B cell (primary cell): Measurements from ENCODE around the gene PEX14. TPM values are rescaled to one million over a fixed set of nuclear protein-coding genes. Genes with fewer than 3 reads are reported as not detected.
"Not testable (repeated sequence)": the region's sequence is repeated elsewhere in the genome, so short reads cannot be mapped to it uniquely, and the experiment has no call there.

Experiments used
- ATAC-seq: fragments of 200-7000 bp; cut with Tn5 transposase; one replicate; pipeline ENCODE4 v1.10.0; 2021; ENCODE audit warnings: low read depth, mild to moderate bottlenecking, moderate number of reproducible peaks, moderate library complexity
- CTCF ChIA-PET: fragments of 350-600 bp; sonication (Branson Sonifier 250); formaldehyde crosslinking; loops from one replicate; lab custom pipeline; 2021; ENCODE audit warnings: antibody characterized with exemption, inconsistent platforms; lab: Charles Lee
- POLR2A ChIA-PET: fragments of 350-600 bp; sonication (Branson Sonifier 250); formaldehyde crosslinking; loops from one replicate; lab custom pipeline; 2021; ENCODE audit warnings: antibody characterized with exemption; lab: Charles Lee
- DNase-seq: peaks from one replicate; pipeline ENCODE4 v3.0.0; 2013
- H2AFZ ChIP-seq: 2 replicates; pipeline ENCODE4 v1.6.1; 2012; ENCODE audit warnings: mild to moderate bottlenecking, low read depth, low read length; ENCODE audit not compliant: insufficient read depth, poor library complexity, severe bottlenecking
- H3K27ac ChIP-seq, 2 donors: 1 replicate in 1 of 2; 2 replicates in 1 of 2; pipeline ENCODE4 v1.5.1; 2012 to 2013; ENCODE audit warnings: low read length in 2 of 2, mild to moderate bottlenecking in 2 of 2, moderate library complexity in 1 of 2
- H3K27me3 ChIP-seq, 4 experiments: fragments of 200-600 bp in 1 of 4; sonication (generic) in 1 of 4; replicated peaks in 1 of 4; 1 replicate in 2 of 4; 2 replicates in 2 of 4; pipeline versions ENCODE4 v1.6.1 to v1.7.0; 2013 to 2016; ENCODE audit warnings: low read length in 3 of 4, mild to moderate bottlenecking in 2 of 4, mixed read lengths in 1 of 4, moderate library complexity in 1 of 4; ENCODE audit not compliant: insufficient read depth in 4 of 4, control insufficient read depth in 3 of 4; ENCODE audit errors: control extremely low read depth in 1 of 4
- H3K36me3 ChIP-seq, 2 experiments: replicated peaks in 1 of 2; 1 replicate in 1 of 2; 2 replicates in 1 of 2; pipeline versions ENCODE4 v1.6.1 to v1.7.1; 2013; ENCODE audit warnings: low read length in 1 of 2; ENCODE audit not compliant: insufficient read depth in 2 of 2, control insufficient read depth in 1 of 2; ENCODE audit errors: control extremely low read depth in 1 of 2, extremely low read depth in 1 of 2
- H3K4me1 ChIP-seq, 2 donors: fragments of 200-600 bp in 1 of 2; sonication (generic) in 1 of 2; 1 replicate in 1 of 2; 2 replicates in 1 of 2; pipeline versions ENCODE4 v1.5.1 to v1.6.1; 2013 to 2017; ENCODE audit warnings: low read length in 2 of 2; ENCODE audit not compliant: control insufficient read depth in 2 of 2, insufficient read depth in 2 of 2
- H3K4me2 ChIP-seq: replicated peaks from 2 replicates; pipeline ENCODE3; 2012; ENCODE audit warnings: mild to moderate bottlenecking, low read depth, low read length; ENCODE audit not compliant: poor library complexity, severe bottlenecking
- H3K4me3 ChIP-seq, 5 experiments: fragments of 200-600 bp in 1 of 5; sonication (generic) in 1 of 5; 1 replicate in 3 of 5; 2 replicates in 2 of 5; pipeline versions ENCODE4 v1.5.1 to v1.7.0; 2011 to 2016; ENCODE audit warnings: low read length in 4 of 5, mild to moderate bottlenecking in 4 of 5, low read depth in 2 of 5, control low read depth in 1 of 5, moderate library complexity in 1 of 5; ENCODE audit not compliant: insufficient read depth in 1 of 5; ENCODE audit errors: control extremely low read depth in 1 of 5, extremely low read depth in 1 of 5
- H3K79me2 ChIP-seq: fragments of 200-600 bp; sonication (generic); one replicate; pipeline ENCODE4 v1.6.0; 2016; ENCODE audit warnings: low read length; ENCODE audit not compliant: control insufficient read depth, insufficient read depth
- H3K9ac ChIP-seq: fragments of 200-600 bp; sonication (generic); 2 replicates; pipeline ENCODE4 v1.6.1; 2017; ENCODE audit warnings: mild to moderate bottlenecking, low read length, moderate library complexity
- H3K9me3 ChIP-seq, 3 donors: one replicate each; pipeline versions ENCODE4 v1.6.1 to v1.7.1; 2013; ENCODE audit warnings: low read length in 2 of 3; ENCODE audit not compliant: control insufficient read depth in 2 of 3, insufficient read depth in 1 of 3; ENCODE audit errors: control extremely low read depth in 1 of 3
- H4K20me1 ChIP-seq: 2 replicates; pipeline ENCODE4 v1.6.0; 2012; ENCODE audit warnings: mild to moderate bottlenecking, low read length; ENCODE audit not compliant: insufficient read depth, control insufficient read depth, poor library complexity, severe bottlenecking
- H3K27ac Mint-ChIP-seq: one replicate; pipeline ENCODE4 v1.8.0; 2021; ENCODE audit warnings: mixed read lengths
- H3K27me3 Mint-ChIP-seq: one replicate; pipeline ENCODE4 v1.8.0; 2021; ENCODE audit warnings: mixed read lengths
- H3K4me1 Mint-ChIP-seq: one replicate; pipeline ENCODE4 v1.8.0; 2021; ENCODE audit warnings: mixed read lengths
- H3K4me3 Mint-ChIP-seq: one replicate; pipeline ENCODE4 v1.8.0; 2021; ENCODE audit warnings: mixed read lengths
- H3K9me3 Mint-ChIP-seq: one replicate; pipeline ENCODE4 v1.8.0; 2022; ENCODE audit warnings: mixed read lengths; ENCODE audit not compliant: insufficient read depth
- CTCF ChIP-seq: fragments of 200-600 bp; IDR thresholded peaks from one replicate; pipeline ENCODE4 v1.8.0; 2022; ENCODE audit warnings: antibody characterized with exemption, mild to moderate bottlenecking
- EZH2 ChIP-seq: IDR thresholded peaks from 2 replicates; pipeline ENCODE4 v1.6.1; 2012; ENCODE audit warnings: borderline replicate concordance, low read depth, mild to moderate bottlenecking, moderate library complexity, low read length; ENCODE audit not compliant: insufficient read depth, poor library complexity, severe bottlenecking
- WGBS: methylation state at CpG from one replicate; pipeline ENCODE4 v1.1.5; 2013; ENCODE audit warnings: missing lambda C conversion rate; ENCODE audit not compliant: insufficient coverage; 5-methylcytosine and 5-hydroxymethylcytosine counted together
- intact Hi-C: fragments of 100-400 bp; cut with micrococcal nuclease; formaldehyde crosslinking; loops from one replicate; pipeline ENCODE4 v1.10.0; 2022
- polyA plus RNA-seq: library from polyadenylated mRNA; depleted of rRNA; stranded (reverse); fragments of >200 nt; gene quantifications from 2 replicates; pipeline ENCODE4 v1.2.3, GENCODE V29; 2012
- total RNA-seq, 2 donors: library from RNA; stranded (reverse); fragments of 120-200 nt in 1 of 2; gene quantifications; 1 replicate in 1 of 2; 2 replicates in 1 of 2; pipeline versions ENCODE4 v1.2.3 to v1.2.4, GENCODE V29; 2013 to 2022

The PEX14 gene
- total and polyA plus RNA-seq, 2 donors (not counting 1 experiment from before 2014, with no cell fraction given), result 14.1 to 19.3 TPM

GRCh38 chr1:10456048-10456447, 18.7 kb upstream of the PEX14 start:
- ATAC-seq (no peak), DNase-seq (no peak)
- Histone ChIP-seq H3K9ac (no peak overlapping the region), H3K36me3 (peaks cover 3 to 5% of the 10 kb centered on the region in 2 experiments), H3K79me2 (no peaks in the 10 kb centered on the region), H3K9me3 (peaks cover 0 to 8% (median 0%) of the 10 kb centered on the region in 3 donors), H2AFZ (no peak overlapping the region), H4K20me1 (no peaks in the 10 kb centered on the region), H3K4me1 (peaks cover 0 to 3% of the 10 kb centered on the region in 2 donors), H3K27ac (no peak overlapping the region), H3K4me3 (no peak overlapping the region), H3K27me3 (no peaks in the 10 kb centered on the region), H3K4me2 (no peak overlapping the region)
- CTCF ChIA-PET, result interaction anchor here (0.6 to 1.5 kb wide), 2 partner anchors 24 to 26 kb away, joined by 3 read pairs; partner anchors contain the start of gene CENPS
- intact Hi-C loops, result no loop called here
- no peaks in the 10 kb centered on the region for H3K27me3 Mint-ChIP-seq
- no peak overlapping the region for H3K27ac Mint-ChIP-seq
- 88% methylated on average over 4 of the region's 5 CpGs for WGBS
- H3K9me3 Mint-ChIP-seq, result no peaks in the 10 kb centered on the region
- POLR2A ChIA-PET, result no interaction called here
- H3K4me1 Mint-ChIP-seq, result peaks cover 3% of the 10 kb centered on the region
- TF ChIP-seq CTCF (no peak), EZH2 (no peak)
- no peak overlapping the region for H3K4me3 Mint-ChIP-seq

DNA sequence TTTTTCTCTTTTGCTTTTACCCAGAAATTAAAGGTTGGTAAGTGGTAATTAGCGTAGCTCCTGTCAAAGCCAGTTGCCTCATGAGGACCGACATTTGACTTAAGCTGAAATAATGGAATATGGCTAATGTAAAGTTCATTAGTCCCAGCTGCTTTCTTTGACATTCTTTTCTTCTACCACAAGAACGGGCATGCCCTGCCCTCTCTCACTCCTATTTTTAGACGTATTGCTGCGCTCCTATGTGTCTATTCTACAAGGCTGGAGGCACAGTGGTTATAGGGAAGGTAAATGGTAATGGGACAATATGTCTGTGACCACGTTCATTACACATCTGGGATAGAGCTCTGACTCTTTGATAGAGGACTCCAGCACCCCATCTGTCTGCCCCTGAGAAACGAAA, 18.1 kb upstream of the PEX14 start:
- peaks cover 3 to 11% of the 10 kb centered on the region in 2 experiments for H3K36me3 ChIP-seq
- H3K27me3 Mint-ChIP-seq, result no peaks in the 10 kb centered on the region
- intact Hi-C loops, result no loop called here
- ChIA-PET POLR2A (no interaction called here), CTCF (interaction anchor here (0.6 to 1.5 kb wide), 2 partner anchors 24 to 27 kb away, joined by 3 read pairs; partner anchors contain the start of gene CENPS)
- peaks cover 0 to 8% (median 0%) of the 10 kb centered on the region in 3 donors for H3K9me3 ChIP-seq
- peaks cover 3% of the 10 kb centered on the region for H3K4me1 Mint-ChIP-seq
- no peak overlapping the region for H2AFZ ChIP-seq
- TF ChIP-seq EZH2, result no peak
- TF ChIP-seq CTCF, result no peak
- ATAC-seq (no peak), DNase-seq (no peak)
- H3K4me3 Mint-ChIP-seq, result no peak overlapping the region
- H3K27me3 ChIP-seq, result no peaks in the 10 kb centered on the region
- no peak overlapping the region for H3K27ac ChIP-seq
- H4K20me1 ChIP-seq, result no peaks in the 10 kb centered on the region
- no peak overlapping the region for H3K9ac ChIP-seq
- no peaks in the 10 kb centered on the region for H3K9me3 Mint-ChIP-seq
- H3K4me2 ChIP-seq, result no peak overlapping the region
- H3K4me1 ChIP-seq, result peaks cover 0 to 3% of the 10 kb centered on the region in 2 donors
- no peak overlapping the region for H3K27ac Mint-ChIP-seq
- WGBS, result no CpG with 5 or more reads among the region's 7 CpGs
- H3K4me3 ChIP-seq, result no peak overlapping the region
- H3K79me2 ChIP-seq, result no peaks in the 10 kb centered on the region

- H3K36me3 ChIP-seq, result peaks cover 3 to 14% of the 10 kb centered on the region in 2 experiments
- 82% methylated on average over 7 of the region's 7 CpGs for WGBS
- ATAC-seq, H3K27ac Mint-ChIP-seq, H3K9me3 Mint-ChIP-seq, POLR2A ChIA-PET, H3K9me3 ChIP-seq, H3K4me3 Mint-ChIP-seq, H3K79me2 ChIP-seq, H3K27me3 ChIP-seq, H3K27me3 Mint-ChIP-seq, H3K27ac ChIP-seq, H3K4me1 Mint-ChIP-seq, H3K9ac ChIP-seq, H3K4me2 ChIP-seq, H3K4me1 ChIP-seq, H3K4me3 ChIP-seq, H4K20me1 ChIP-seq, H2AFZ ChIP-seq, intact Hi-C loops, DNase-seq: not testable (repeated sequence)
- CTCF ChIA-PET, result interaction anchor here (1.5 to 1.6 kb wide), 2 partner anchors 27 to 29 kb away, joined by 3 to 4 read pairs; partner anchors contain the start of gene CENPS
Observed at GRCh38 chr1:10457462-10457861, 17.3 kb upstream of the PEX14 start.
